Mucosa of descending colon (tissue), 3 donors: Measurements from ENCODE around the gene KLC3. TPM values are rescaled to one million over a fixed set of nuclear protein-coding genes. Genes with fewer than 3 reads are reported as not detected.
"Not testable (repeated sequence)": the region's sequence is repeated elsewhere in the genome, so short reads cannot be mapped to it uniquely, and the experiment has no call there.

Experiments
- ATAC-seq: fragments of 200-7000 bp; cut with Tn5 transposase; one replicate; pipeline ENCODE4 v1.9.1; 2020; ENCODE audit warnings: mild to moderate bottlenecking, moderate library complexity
- DNase-seq, 3 donors: peaks; one replicate each; pipeline ENCODE4 v3.0.0-alpha.2; 2020
- H3K36me3 ChIP-seq: fragments of 200-600 bp; one replicate; pipeline ENCODE4 v1.8.0; 2021; ENCODE audit warnings: low read depth, mild to moderate bottlenecking
- H3K4me1 ChIP-seq: fragments of 200-600 bp; one replicate; pipeline ENCODE4 v1.8.0; 2021; ENCODE audit warnings: low read depth, mild to moderate bottlenecking
- H3K4me3 ChIP-seq: fragments of 200-600 bp; one replicate; pipeline ENCODE4 v1.8.0; 2021; ENCODE audit warnings: mild to moderate bottlenecking
- H3K9me3 ChIP-seq: fragments of 200-600 bp; one replicate; pipeline ENCODE4 v1.8.0; 2021; ENCODE audit warnings: mild to moderate bottlenecking
- CTCF ChIP-seq: fragments of 200-600 bp; IDR thresholded peaks from one replicate; pipeline ENCODE4 v1.8.0; 2022; ENCODE audit warnings: antibody characterized with exemption, mild to moderate bottlenecking
- intact Hi-C, 2 donors: fragments of 100-400 bp; cut with DNase I in 1 of 2; cut with micrococcal nuclease in 1 of 2; formaldehyde crosslinking; loops; one replicate each; pipeline versions ENCODE4 v1.11.0 to v1.11.1; 2022; cut with DNase I, micrococcal nuclease
- total RNA-seq, 3 donors: library from RNA; stranded (reverse); fragmentation: NEBNext Ultra II Directional in 2 of 3; extraction: Animal tissue kit (Norgen Biotek cat#: 25700) in 2 of 3; gene quantifications; one replicate each; pipeline versions ENCODE4 v1.2.1 to v1.2.4, GENCODE V29; 2021 to 2023
- donor health status: DM: no; HTN: no; CAD: no; lungs with moderate emphysema.
- donor health status: DM: no; HTN: no; CAD: no.
- donor health status: DM: no; HTN: yes; CAD: no.

Gene KLC3
- total RNA-seq, 3 donors from 2014 or later: not detected

DNA sequence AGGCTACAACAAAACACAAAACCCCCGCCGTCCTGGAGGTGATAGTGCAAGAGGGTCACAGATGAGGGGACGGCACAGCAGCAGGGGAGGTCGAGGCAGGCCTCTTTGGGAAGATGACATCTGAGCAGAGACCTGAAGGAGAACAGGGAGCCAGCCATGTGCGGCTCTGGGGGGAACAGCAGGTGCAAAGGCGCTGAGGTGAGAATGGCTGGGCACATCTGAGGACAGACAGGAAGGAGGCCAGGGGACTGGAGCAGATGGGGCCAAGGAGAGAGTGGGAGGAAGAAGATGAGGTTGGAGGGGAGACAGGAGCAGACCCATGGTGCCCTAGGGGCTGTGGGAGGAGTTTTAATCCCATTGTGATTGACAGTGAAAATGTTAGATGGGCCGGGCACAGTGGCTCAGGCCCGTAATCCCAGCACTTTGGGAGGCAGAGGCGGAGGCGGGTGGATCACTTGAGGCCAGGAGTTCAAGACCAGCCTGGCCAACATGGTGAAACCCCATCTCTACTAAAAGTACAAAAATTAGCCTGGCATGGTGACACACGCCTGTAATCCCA lies 16.1 kb upstream of the KLC3 start:
- no peak for TF ChIP-seq CTCF
- Histone ChIP-seq H3K9me3 (no peaks in the 10 kb centered on the region), H3K4me1 (no peaks in the 10 kb centered on the region), H3K36me3 (no peaks in the 10 kb centered on the region), H3K4me3 (no peak overlapping the region)
- intact Hi-C loops: no loop called here
- no peak for ATAC-seq
- DNase-seq: no peak

DNA sequence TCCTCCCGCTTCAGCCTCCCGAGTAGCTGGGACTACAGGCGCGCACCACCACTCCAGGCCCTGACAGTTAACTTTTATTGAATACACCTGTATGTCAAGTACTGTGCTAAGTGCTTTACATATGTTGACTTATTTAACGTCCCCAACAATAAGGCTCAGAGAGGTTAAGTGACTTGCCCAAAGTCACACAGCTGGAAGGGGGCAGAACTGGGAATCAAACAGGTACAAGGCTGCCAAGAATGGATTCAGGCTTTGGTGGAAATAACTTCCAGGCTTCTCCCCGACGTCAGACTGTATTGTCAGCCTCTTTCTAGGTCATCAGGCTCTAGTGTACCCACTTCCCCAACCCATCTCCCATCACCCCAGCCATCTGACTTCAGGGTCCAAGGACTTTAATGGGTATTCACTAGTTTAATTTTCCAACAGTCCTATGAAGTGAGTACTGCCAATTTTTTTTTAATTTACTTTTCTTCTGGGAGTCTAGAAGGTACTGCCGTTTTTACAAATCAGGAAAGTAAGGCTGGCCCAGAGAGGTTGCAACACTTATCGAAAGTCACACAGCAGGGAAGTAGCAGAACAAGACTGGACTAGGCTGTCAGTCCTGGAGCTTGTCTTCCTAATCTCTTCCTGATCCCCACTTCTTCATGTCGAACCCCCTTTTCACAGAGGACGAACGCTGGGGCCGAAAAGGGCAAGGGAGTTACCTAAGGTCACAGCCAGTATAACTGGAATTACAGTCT lies 13.0 kb upstream of the KLC3 start:
- H3K36me3 ChIP-seq: no peaks in the 10 kb centered on the region
- no peak for TF ChIP-seq CTCF
- DNase-seq (no peak), ATAC-seq (no peak)
- no peak overlapping the region for H3K4me3 ChIP-seq
- intact Hi-C loops: no loop called here
- no peaks in the 10 kb centered on the region for H3K4me1 ChIP-seq
- H3K9me3 ChIP-seq: no peaks in the 10 kb centered on the region

DNA sequence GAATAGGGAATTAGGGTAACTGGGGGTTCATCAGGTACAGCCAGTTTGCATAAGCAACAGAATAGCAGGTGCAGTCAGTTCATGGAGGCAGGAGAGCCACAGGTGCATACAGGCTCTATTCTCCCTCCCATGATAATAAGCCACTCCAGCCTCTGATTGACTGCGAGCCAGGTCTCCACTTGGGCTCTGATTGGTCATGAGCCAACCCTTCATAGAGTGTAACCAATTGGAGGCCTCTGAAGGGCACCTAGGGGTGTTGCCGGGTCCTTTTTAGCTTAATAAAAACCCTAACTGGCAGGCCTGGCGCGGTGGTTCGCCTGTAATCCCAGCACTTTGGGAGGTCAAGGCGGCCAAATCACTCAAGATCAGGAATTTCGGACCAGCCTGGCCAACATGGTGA lies 9.1 kb upstream of the KLC3 start:
- H3K9me3 ChIP-seq: no peaks in the 10 kb centered on the region
- ATAC-seq (no peak), DNase-seq (no peak)
- intact Hi-C loops: no loop called here
- no peak overlapping the region for H3K4me3 ChIP-seq
- TF ChIP-seq CTCF: no peak
- H3K36me3 ChIP-seq: no peaks in the 10 kb centered on the region
- H3K4me1 ChIP-seq: no peaks in the 10 kb centered on the region

DNA sequence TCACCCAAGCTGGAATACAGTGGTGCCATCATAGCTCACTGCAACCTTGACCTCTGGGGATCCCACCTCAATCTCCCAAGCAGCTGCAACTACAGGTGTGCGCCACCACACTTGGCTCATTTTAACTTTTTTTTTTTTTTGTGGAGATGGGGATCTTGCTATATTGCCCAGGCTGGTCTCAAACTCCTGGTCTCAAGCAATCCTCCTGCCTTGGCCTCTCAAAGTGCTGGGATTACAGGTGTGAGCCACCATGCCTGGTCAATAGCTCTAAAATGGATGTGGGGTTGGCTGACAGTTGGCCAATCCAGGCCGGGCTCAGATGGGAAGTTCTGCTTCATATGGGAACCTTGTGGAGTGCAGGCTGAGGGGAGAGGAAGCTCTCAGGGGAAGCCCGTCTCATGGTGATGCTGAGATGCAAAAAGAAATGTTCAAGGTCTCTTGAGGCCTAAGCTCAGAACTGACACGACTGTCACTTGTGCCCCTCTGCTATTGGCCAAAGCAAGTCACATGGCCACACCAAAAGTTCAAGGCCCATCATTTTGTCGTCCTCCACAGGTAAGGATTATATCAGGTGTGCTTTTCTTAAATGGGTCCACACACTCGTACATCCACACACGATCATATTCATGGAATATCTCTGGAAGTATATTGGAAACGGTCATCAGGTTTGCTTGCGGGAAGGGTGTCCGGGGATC lies 6.8 kb upstream of the KLC3 start:
- TF ChIP-seq CTCF: no peak
- no peak overlapping the region for H3K4me3 ChIP-seq
- H3K36me3 ChIP-seq: no peaks in the 10 kb centered on the region
- no peaks in the 10 kb centered on the region for H3K9me3 ChIP-seq
- H3K4me1 ChIP-seq: peaks cover 3% of the 10 kb centered on the region
- ATAC-seq: no peak
- DNase-seq: peak in 1 of 3 donors; percentile 7
- intact Hi-C loops: no loop called here

DNA sequence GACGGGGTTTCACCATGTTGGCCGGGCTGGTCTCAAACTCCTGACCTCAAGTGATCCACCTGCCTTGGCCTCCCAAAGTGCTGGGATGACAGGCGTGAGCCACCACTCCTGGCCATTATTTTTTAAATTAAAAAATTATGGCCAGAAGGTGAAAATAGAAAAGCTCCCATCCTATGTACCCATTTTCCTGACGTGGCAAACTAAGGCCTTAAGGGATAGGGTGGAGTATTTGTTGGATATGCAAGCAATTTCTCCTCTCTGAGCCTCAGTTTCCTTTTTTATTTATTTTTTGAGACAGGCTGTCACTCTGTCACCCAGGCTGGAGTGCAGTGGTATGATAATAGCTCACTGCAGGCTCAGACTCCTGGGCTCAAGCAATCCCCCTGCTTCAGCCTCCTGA lies 5.7 kb upstream of the KLC3 start:
- not testable (repeated sequence) for H3K4me1 ChIP-seq, ATAC-seq, H3K36me3 ChIP-seq, H3K4me3 ChIP-seq, H3K9me3 ChIP-seq, DNase-seq
- intact Hi-C loops: loop anchor here in 1 of 2 donors (5.0 kb wide), 1 partner anchor 88 kb away; the partner anchor contains the start of gene EXOC3L2

DNA sequence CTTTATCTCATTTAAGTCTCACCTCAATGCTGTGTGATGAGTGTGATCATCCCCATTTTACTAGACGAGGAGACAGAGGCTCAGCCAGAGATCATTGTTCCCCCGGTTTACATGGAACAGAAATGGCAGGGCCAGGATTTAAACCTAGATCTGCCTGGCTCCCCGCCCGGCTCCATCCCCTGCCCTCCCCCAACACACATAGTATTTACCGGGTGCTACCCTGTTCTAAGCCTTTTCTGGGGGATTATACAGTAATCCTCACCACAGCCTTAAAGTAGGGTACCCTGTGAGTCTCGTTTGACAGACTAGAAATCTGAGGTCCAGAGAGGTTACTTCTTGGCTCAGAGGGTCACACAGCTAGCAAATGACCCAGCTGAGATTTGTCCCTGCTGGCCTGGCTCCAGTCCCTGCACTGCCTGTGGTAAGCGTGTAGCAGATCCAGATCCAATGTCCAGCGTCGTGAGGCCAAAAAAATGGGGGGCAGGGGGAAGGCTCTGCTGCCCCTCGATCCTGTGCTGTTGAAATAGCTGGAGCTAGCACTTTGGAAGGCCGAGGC lies 3.8 kb upstream of the KLC3 start:
- intact Hi-C loops: loop anchor here in 1 of 2 donors (5.0 kb wide), 1 partner anchor 89 kb away; the partner anchor contains the start of gene EXOC3L2
- Histone ChIP-seq H3K4me1 (peaks cover 11% of the 10 kb centered on the region), H3K36me3 (no peaks in the 10 kb centered on the region), H3K4me3 (no peak overlapping the region), H3K9me3 (no peaks in the 10 kb centered on the region)
- TF ChIP-seq CTCF: no peak
- ATAC-seq (no peak), DNase-seq (no peak)
